ENCODE results near the gene ACAP1.

Gene ACAP1, protein sequence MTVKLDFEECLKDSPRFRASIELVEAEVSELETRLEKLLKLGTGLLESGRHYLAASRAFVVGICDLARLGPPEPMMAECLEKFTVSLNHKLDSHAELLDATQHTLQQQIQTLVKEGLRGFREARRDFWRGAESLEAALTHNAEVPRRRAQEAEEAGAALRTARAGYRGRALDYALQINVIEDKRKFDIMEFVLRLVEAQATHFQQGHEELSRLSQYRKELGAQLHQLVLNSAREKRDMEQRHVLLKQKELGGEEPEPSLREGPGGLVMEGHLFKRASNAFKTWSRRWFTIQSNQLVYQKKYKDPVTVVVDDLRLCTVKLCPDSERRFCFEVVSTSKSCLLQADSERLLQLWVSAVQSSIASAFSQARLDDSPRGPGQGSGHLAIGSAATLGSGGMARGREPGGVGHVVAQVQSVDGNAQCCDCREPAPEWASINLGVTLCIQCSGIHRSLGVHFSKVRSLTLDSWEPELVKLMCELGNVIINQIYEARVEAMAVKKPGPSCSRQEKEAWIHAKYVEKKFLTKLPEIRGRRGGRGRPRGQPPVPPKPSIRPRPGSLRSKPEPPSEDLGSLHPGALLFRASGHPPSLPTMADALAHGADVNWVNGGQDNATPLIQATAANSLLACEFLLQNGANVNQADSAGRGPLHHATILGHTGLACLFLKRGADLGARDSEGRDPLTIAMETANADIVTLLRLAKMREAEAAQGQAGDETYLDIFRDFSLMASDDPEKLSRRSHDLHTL

DNA sequence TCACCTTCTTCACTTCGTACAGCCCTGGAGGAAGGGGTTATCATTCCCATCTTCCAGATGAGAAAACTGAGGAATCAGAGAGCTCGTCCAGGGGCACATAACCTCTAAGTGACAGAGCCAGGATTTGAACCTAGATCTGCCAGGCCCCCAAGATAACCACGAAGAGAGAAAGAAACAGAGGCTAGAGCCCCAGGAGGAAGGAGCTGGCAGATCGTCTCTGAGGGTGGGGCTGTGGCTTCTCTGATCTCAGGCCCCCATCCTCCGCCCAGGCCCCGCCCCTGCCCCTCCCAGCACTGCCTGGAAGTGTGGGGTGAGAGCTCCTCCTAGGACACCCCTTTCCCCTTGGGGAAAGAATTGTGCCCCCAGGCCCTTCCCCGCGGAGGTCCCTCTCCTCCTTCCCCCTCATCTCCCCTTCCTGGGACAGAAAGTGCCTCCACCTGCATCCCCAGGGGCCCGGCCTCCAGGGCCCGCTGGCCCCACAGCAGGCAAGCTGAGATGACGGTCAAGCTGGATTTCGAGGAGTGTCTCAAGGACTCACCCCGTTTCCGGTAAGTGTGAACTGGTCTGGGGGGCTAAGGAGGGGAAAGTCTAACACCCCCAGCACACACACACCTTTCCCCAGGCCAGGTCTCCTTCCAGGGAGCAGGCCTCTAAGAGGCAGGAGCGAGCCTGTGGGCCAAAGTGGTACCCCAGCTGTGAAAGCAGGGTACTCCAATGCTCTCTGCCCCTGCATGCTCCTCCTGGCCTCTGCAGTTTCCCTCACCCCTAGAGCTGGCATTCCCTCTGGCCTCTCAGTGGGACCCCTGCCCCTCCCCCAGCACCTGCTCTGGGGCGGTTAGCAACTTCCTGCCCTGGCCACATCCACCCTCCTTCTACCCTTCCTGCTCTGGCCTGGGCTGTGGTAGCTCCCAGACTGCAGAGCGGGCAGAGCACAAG, at the start of gene ACAP1:
Gene ACAP1 (plus strand): TSS at position 290 of the 936 bp plus-strand sequence. CDS start 206 bp downstream, at position 496.
- CTCF ChIA-PET: no interaction called here
- no peak for DNase-seq (ENCODE audit: extremely low spot score)
- POLR2A ChIA-PET: no interaction called here
- TF ChIP-seq SUZ12 (IDR thresholded peaks at IDR 0.05) (no peak), ARNT (IDR thresholded peaks at IDR 0.05) (no peak), LEF1 (IDR thresholded peaks at IDR 0.05; ENCODE audit: borderline replicate concordance) (no peak), TARDBP (IDR thresholded peaks at IDR 0.05) (no peak), HDGF (IDR thresholded peaks at IDR 0.05; ENCODE audit: borderline replicate concordance) (no peak), BHLHE40 (IDR thresholded peaks at IDR 0.05; ENCODE audit: borderline replicate concordance) (no peak), SP1 (IDR thresholded peaks at IDR 0.05) (no peak), CTBP1 (IDR thresholded peaks at IDR 0.05; ENCODE audit: borderline replicate concordance) (no peak), FOXM1 (IDR thresholded peaks at IDR 0.05; ENCODE audit: borderline replicate concordance) (no peak), L3MBTL2 (conservative IDR thresholded peaks at IDR 0.05) (no peak), NFRKB (IDR thresholded peaks at IDR 0.05) (no peak), FOXA1 (IDR thresholded peaks at IDR 0.05) (no peak), ELF4 (IDR thresholded peaks at IDR 0.05) (no peak), ZNF384 (IDR thresholded peaks at IDR 0.05) (no peak), FOXK2 (IDR thresholded peaks at IDR 0.05) (no peak)
- TF ChIP-seq, protein P1, sequence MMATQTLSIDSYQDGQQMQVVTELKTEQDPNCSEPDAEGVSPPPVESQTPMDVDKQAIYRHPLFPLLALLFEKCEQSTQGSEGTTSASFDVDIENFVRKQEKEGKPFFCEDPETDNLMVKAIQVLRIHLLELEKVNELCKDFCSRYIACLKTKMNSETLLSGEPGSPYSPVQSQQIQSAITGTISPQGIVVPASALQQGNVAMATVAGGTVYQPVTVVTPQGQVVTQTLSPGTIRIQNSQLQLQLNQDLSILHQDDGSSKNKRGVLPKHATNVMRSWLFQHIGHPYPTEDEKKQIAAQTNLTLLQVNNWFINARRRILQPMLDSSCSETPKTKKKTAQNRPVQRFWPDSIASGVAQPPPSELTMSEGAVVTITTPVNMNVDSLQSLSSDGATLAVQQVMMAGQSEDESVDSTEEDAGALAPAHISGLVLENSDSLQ (IDR thresholded peaks at IDR 0.05): no peak

DNA sequence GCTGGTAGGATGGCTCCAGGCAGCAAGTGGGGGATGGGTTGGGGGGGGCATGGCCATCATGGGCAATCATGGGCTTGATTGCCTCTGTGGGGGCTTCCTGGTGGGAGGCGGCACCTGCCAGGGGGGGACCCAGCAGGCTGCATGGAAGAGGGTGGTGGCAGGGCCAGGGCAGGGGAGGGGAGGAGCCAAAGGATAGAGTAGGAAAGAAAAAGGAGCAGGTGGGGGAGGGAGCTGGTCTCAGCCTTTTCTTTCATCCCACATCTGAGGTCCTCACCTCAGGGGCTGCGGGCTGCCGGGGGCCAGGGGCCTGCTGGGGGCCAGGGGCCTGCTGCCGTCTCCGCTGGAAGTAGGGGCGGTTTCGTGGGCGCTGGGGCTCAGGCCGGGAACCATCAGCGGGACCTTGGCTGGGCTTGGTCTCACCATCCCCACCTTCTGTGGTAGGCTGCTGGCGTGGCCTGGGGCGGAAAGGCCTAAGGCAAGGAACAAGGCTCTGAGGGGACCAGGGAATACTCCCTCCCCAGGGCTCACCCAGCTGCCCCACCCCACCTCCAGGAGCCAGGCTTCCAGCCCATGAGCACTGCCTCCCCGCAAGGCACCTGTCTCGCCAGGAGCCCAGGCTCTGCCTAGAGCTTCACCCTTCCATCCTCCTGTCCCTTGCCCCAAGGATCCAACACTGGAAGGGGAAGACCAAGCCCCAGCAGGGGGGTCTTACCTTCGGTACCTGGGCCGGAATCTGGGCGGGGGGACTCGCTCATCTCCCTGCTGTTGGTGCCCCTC, 46.9 kb upstream of the ACAP1 start:
- TF ChIP-seq FOXK2 (IDR thresholded peaks at IDR 0.05): no peak
- TF ChIP-seq ZNF384 (IDR thresholded peaks at IDR 0.05): no peak
- ChIA-PET CTCF (no interaction called here), POLR2A (no interaction called here)
- DNase-seq (ENCODE audit: extremely low spot score): no peak

DNA sequence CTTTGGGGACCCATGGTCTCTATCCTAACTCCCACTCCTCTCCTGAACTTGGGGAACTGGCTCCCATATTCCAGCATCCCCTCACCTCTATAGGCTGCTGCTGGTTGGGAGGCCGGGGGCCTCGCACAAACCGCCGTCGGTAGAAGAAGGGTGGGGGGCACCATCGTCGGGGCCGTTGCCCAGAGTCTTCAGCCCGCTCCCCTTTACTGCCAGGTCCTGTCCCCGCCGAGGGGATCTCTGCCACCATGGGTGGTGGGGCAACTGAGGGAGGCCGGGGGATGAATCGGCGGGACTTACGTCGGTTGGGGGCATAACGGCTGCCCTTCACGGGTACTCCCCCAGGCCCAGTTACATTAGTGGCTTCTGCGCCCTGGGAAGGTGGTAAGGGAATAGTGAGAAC, 46.2 kb upstream of the ACAP1 start:
- no peak for TF ChIP-seq FOXM1 (IDR thresholded peaks at IDR 0.05; ENCODE audit: borderline replicate concordance)
- TF ChIP-seq ZNF384 (IDR thresholded peaks at IDR 0.05): no peak
- TF ChIP-seq ELF4 (IDR thresholded peaks at IDR 0.05): no peak
- no peak for TF ChIP-seq LEF1 (IDR thresholded peaks at IDR 0.05; ENCODE audit: borderline replicate concordance)
- TF ChIP-seq CTBP1 (IDR thresholded peaks at IDR 0.05; ENCODE audit: borderline replicate concordance): no peak
- no peak for TF ChIP-seq BHLHE40 (IDR thresholded peaks at IDR 0.05; ENCODE audit: borderline replicate concordance)
- TF ChIP-seq, protein P1 (IDR thresholded peaks at IDR 0.05): no peak
- TF ChIP-seq SP1 (IDR thresholded peaks at IDR 0.05): no peak
- TF ChIP-seq FOXA1 (IDR thresholded peaks at IDR 0.05): no peak
- TF ChIP-seq TARDBP (IDR thresholded peaks at IDR 0.05): no peak
- TF ChIP-seq FOXK2 (IDR thresholded peaks at IDR 0.05): no peak
- no peak for TF ChIP-seq NFRKB (IDR thresholded peaks at IDR 0.05)
- no peak for TF ChIP-seq L3MBTL2 (conservative IDR thresholded peaks at IDR 0.05)
- TF ChIP-seq HDGF (IDR thresholded peaks at IDR 0.05; ENCODE audit: borderline replicate concordance): no peak
- no peak for TF ChIP-seq ARNT (IDR thresholded peaks at IDR 0.05)
- no peak for DNase-seq (ENCODE audit: extremely low spot score)
- ChIA-PET CTCF (no interaction called here), POLR2A (no interaction called here)

DNA sequence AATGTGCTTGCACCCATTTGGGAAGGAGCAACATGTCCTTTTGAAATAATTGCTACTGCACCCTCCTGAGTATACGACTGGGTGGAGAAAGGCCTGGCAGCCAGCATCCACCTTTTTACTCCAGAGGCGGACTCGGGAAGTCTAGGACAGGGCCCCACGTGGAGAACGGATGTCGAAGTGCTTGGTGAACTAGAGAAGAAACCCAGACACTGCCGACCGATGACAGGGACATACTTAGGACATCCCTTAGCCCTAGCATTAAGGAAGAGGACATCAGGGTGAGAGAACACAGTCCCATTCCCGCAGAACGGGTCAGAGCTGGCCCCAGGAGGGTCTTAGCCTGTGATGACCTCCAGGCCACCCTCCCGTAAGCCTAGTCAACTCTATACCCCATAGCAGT, 45.6 kb upstream of the ACAP1 start:
- CTCF ChIA-PET: interaction anchor here (1.5 kb wide), 1 partner anchor 10 kb away, joined by 4 read pairs; no protein-coding TSS in a partner anchor
- no peak for DNase-seq (ENCODE audit: extremely low spot score)
- no peak for TF ChIP-seq LEF1 (IDR thresholded peaks at IDR 0.05; ENCODE audit: borderline replicate concordance)
- POLR2A ChIA-PET: interaction anchor here (0.7 kb wide), 1 partner anchor 73 kb away, joined by 3 read pairs; no protein-coding TSS in a partner anchor

DNA sequence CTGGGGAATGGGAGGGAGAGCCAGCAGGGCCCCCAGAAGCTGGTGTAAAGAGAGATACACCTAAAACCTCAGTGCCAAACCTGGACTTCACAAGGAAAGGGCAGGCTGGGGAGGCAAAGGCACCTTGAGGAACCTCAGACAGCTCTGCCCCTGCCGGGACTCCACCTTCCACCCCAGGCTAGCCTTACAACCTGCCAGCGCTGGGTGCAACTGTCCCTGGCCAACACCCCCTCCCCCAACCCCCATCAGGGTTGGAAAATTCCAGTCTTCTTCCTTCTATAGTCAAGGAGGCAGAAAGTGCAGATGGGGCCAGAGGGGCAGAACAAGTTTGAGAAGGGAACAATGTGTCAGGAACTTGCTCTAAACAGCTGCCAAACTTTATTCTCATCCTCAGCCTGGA, 44.1 kb upstream of the ACAP1 start:
- no peak for DNase-seq (ENCODE audit: extremely low spot score)
- ChIA-PET POLR2A (interaction anchor here (0.9 to 1.2 kb wide), 2 partner anchors 16 to 37 kb away, joined by 3 to 4 read pairs; partner anchors contain the start of gene NEURL4), CTCF (interaction anchor here (1.5 kb wide), 1 partner anchor 12 kb away, joined by 4 read pairs; no protein-coding TSS in a partner anchor)
- no peak for TF ChIP-seq SUZ12 (IDR thresholded peaks at IDR 0.05)
- no peak for TF ChIP-seq CTBP1 (IDR thresholded peaks at IDR 0.05; ENCODE audit: borderline replicate concordance)
- no peak for TF ChIP-seq FOXM1 (IDR thresholded peaks at IDR 0.05; ENCODE audit: borderline replicate concordance)
- TF ChIP-seq ZNF384 (IDR thresholded peaks at IDR 0.05): no peak

DNA sequence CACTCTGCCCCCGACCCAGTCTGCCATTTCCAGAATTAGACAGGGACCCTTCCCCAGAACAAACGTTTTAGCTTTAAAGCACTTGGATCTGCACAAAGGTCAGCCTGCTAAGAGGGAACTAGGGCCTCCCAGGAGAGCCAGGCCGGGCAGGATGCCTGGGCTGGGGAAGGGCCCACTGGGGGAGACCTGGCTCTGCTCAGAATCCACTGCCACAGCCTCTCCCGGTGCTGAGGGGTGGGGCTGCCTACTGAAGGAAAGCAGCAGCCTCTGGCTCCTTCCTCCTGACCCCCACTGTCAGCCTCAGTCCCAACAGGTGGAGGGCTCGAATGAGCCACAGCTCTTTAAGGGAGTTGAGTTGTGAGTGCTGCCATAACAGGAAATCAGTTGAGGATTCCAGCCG, 43.6 kb upstream of the ACAP1 start:
- ChIA-PET CTCF (no interaction called here), POLR2A (no interaction called here)
- DNase-seq (ENCODE audit: extremely low spot score): no peak
- TF ChIP-seq FOXK2 (IDR thresholded peaks at IDR 0.05) (no peak), TARDBP (IDR thresholded peaks at IDR 0.05) (no peak), ELF4 (IDR thresholded peaks at IDR 0.05) (no peak), CTBP1 (IDR thresholded peaks at IDR 0.05; ENCODE audit: borderline replicate concordance) (no peak), LEF1 (IDR thresholded peaks at IDR 0.05; ENCODE audit: borderline replicate concordance) (no peak), ZNF384 (IDR thresholded peaks at IDR 0.05) (no peak), L3MBTL2 (conservative IDR thresholded peaks at IDR 0.05) (no peak), ARNT (IDR thresholded peaks at IDR 0.05) (no peak), SP1 (IDR thresholded peaks at IDR 0.05) (no peak)
- TF ChIP-seq, protein P1 (IDR thresholded peaks at IDR 0.05): no peak

Data from HEK293T (cell line).